ENCODE measurements around the gene LPAR5. TPM values are rescaled to one million over a fixed set of nuclear protein-coding genes. Genes with fewer than 3 reads are reported as not detected.

The LPAR5 gene
- total and polyA plus RNA-seq, 2 of the 8 experiments (the other 6 are each of a cell fraction or from before 2014, with no cell fraction given): 0.22 to 0.24 TPM

- no peak overlapping the region for H3K23ac ChIP-seq (ENCODE audit: insufficient read length)
- no peak overlapping the region for H4K5ac ChIP-seq (ENCODE audit: insufficient read length, low read depth, low read length)
- peak overlapping the region; percentile 0 for H4K91ac ChIP-seq (replicated peaks; ENCODE audit: insufficient read length, low read length)
- H3K56ac ChIP-seq (replicated peaks; ENCODE audit: insufficient read length, low read depth, low read length): no peak overlapping the region
- DNase-seq (ENCODE audit: low read depth in 1 of 2, low spot score in 2 of 2) (no peak), FAIRE-seq (no peak)
- H2AFZ ChIP-seq (ENCODE audit: low read length): no peak overlapping the region
- H3K9ac ChIP-seq (replicated peaks in 1 of 4; ENCODE audit: extremely low read depth in 1 of 4, low read depth in 3 of 4, low read length in 3 of 4): peak overlapping the region in 3 of 4 experiments; percentile 34 to 49 (median 34); a peak in 2 of 7 replicates
- no peaks in the 10 kb centered on the region for H3K79me2 ChIP-seq (ENCODE audit: control insufficient read depth in 1 of 2, insufficient read depth in 2 of 2, low read length in 2 of 2)
- peaks cover 0 to 5% (median under 1%) of the 10 kb centered on the region in 4 experiments; a peak in 2 of 7 replicates for H3K4me1 ChIP-seq (replicated peaks in 1 of 4; ENCODE audit: control insufficient read depth in 3 of 4, insufficient read depth in 4 of 4, low read length in 3 of 4)
- H2BK5ac ChIP-seq (ENCODE audit: low read depth, low read length): no peak overlapping the region
- H3K4me3 ChIP-seq (ENCODE audit: extremely low read depth in 1 of 4, insufficient read depth in 2 of 4, low read depth in 3 of 4, low read length in 4 of 4): peak overlapping the region; percentile 59 to 80 (median 68)
- no peaks in the 10 kb centered on the region for H3K79me1 ChIP-seq (ENCODE audit: low read depth, low read length)
- peaks cover 2 to 12% (median 6%) of the 10 kb centered on the region in 4 experiments; a peak in 6 of 8 replicates for H3K36me3 ChIP-seq (ENCODE audit: control insufficient read depth in 2 of 4, insufficient read depth in 4 of 4, low read length in 3 of 4)
- peak overlapping the region; percentile 71 to 88 for H3K4me2 ChIP-seq (ENCODE audit: insufficient read depth in 1 of 2, low read depth in 2 of 2, low read length in 2 of 2)
- POLR2A ChIA-PET (ENCODE audit: partially characterized antibody): interaction anchor here (0.5 to 2.3 kb wide), 7 partner anchors 10 to 227 kb away, joined by 3 to 9 read pairs (median 3); partner anchors contain the start of genes LPAR5 and SPSB2
- H3K14ac ChIP-seq (ENCODE audit: insufficient read length): no peak overlapping the region
- CTCF ChIA-PET (ENCODE audit: partially characterized antibody): interaction anchor here (0.8 to 6.3 kb wide), 12 partner anchors 11 to 122 kb away, joined by 3 to 146 read pairs (median 4); partner anchors contain the start of gene LPAR5
- H2AK5ac ChIP-seq (ENCODE audit: low read depth, low read length): peak overlapping the region; percentile 40; the same call in 1 of the 2 replicates
- H3K9me3 ChIP-seq (ENCODE audit: insufficient read depth in 2 of 2, low read depth in 1 of 2, low read length in 1 of 2): no peaks in the 10 kb centered on the region
- no peak overlapping the region; the same call in 1 of the 2 replicates for H4K8ac ChIP-seq (ENCODE audit: extremely low read depth, insufficient read depth, low read length)
- H3K4ac ChIP-seq (replicated peaks; ENCODE audit: insufficient read length, low read depth, low read length): peak overlapping the region; percentile 63
- 0 out of 2 replicates have a peak overlapping the region, but pooled peaks have one; percentile 72 for H2BK15ac ChIP-seq (ENCODE audit: low read length)
- no peak overlapping the region for H3K27ac ChIP-seq (ENCODE audit: low read depth, low read length)
- peak overlapping the region; percentile 84; the same call in 1 of the 2 replicates for H2BK12ac ChIP-seq (ENCODE audit: low read depth, low read length)
- H3K18ac ChIP-seq (ENCODE audit: extremely low read depth, low read length): no peak overlapping the region
- H3K23me2 ChIP-seq (ENCODE audit: low read depth, low read length): peaks cover 4% of the 10 kb centered on the region; the same call in 1 of the 2 replicates
- H4K20me1 ChIP-seq (replicated peaks in 1 of 2; ENCODE audit: control insufficient read depth in 1 of 2, insufficient read depth in 2 of 2, low read length in 2 of 2): no peaks in the 10 kb centered on the region
- H3K27me3 ChIP-seq (replicated peaks in 1 of 4; ENCODE audit: control insufficient read depth in 3 of 4, extremely low read depth in 1 of 4, insufficient read depth in 3 of 4, low read length in 3 of 4): peaks cover 3 to 7% (median 6%) of the 10 kb centered on the region in 4 experiments; a peak in 4 of 7 replicates
- H2BK120ac ChIP-seq (replicated peaks; ENCODE audit: low read depth, low read length): no peak overlapping the region
- WGBS, 2 experiments (ENCODE audit: extremely low coverage in 1 of 2, insufficient coverage in 1 of 2, insufficient read length in 1 of 2, insufficient replicate concordance in 2 of 2, low coverage in 1 of 2, low lambda C conversion rate in 2 of 2, missing lambda C conversion rate in 1 of 2): 69% methylated on average over 23 of the region's 28 CpGs; no CpG with 5 or more reads in 1 of the 2 experiments
- no peak overlapping the region for H2BK20ac ChIP-seq (ENCODE audit: low read length)
- TF ChIP-seq MAX (IDR thresholded peaks at IDR 0.05) (no peak), PHF8 (conservative IDR thresholded peaks at IDR 0.05; ENCODE audit: low read depth, low read length) (no peak), ASH2L (IDR thresholded peaks at IDR 0.05; ENCODE audit: low read length) (no peak), SRF (IDR thresholded peaks at IDR 0.05; ENCODE audit: low read depth, low read length) (no peak), BRCA1 (IDR thresholded peaks at IDR 0.05; ENCODE audit: low read depth, low read length) (no peak), USF2 (IDR thresholded peaks at IDR 0.05; ENCODE audit: low read length) (no peak), RAD21 (IDR thresholded peaks at IDR 0.05 in 1 of 2, conservative IDR thresholded peaks at IDR 0.05 in 1 of 2; ENCODE audit: low read depth in 2 of 2, low read length in 2 of 2) (no peak), ATF3 (IDR thresholded peaks at IDR 0.05; ENCODE audit: insufficient read depth, low read depth, low read length) (no peak)
Measured at GRCh38 chr12:6646276-6647082, 10.7 kb upstream of the LPAR5 start.

All from H1 (cell line).